Loucy (cell line): ENCODE results near the gene WDR1.

ENCODE experiments used
- EZH2phosphoT487 ChIP-seq: fragments of 200-600 bp; IDR thresholded peaks from 2 replicates; pipeline ENCODE4 v1.6.1; 2018; ENCODE audit warnings: antibody characterized with exemption, mild to moderate bottlenecking, moderate library complexity, borderline replicate concordance
- TF ChIP-seq, protein P1 (sequence below): fragments of 200-600 bp; sonication (generic); conservative IDR thresholded peaks from 2 replicates; pipeline ENCODE4 v1.5.1; 2014; ENCODE audit warnings: mild to moderate bottlenecking, antibody characterized with exemption, low read length

- TF ChIP-seq, protein P1, sequence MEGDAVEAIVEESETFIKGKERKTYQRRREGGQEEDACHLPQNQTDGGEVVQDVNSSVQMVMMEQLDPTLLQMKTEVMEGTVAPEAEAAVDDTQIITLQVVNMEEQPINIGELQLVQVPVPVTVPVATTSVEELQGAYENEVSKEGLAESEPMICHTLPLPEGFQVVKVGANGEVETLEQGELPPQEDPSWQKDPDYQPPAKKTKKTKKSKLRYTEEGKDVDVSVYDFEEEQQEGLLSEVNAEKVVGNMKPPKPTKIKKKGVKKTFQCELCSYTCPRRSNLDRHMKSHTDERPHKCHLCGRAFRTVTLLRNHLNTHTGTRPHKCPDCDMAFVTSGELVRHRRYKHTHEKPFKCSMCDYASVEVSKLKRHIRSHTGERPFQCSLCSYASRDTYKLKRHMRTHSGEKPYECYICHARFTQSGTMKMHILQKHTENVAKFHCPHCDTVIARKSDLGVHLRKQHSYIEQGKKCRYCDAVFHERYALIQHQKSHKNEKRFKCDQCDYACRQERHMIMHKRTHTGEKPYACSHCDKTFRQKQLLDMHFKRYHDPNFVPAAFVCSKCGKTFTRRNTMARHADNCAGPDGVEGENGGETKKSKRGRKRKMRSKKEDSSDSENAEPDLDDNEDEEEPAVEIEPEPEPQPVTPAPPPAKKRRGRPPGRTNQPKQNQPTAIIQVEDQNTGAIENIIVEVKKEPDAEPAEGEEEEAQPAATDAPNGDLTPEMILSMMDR: no peak
- TF ChIP-seq EZH2phosphoT487: no peak
Observed at GRCh38 chr4:10112658-10113284, 3.8 kb downstream of the WDR1 start.
